ENCODE measurements around the gene TNIK. TPM values are rescaled to one million over a fixed set of nuclear protein-coding genes. Genes with fewer than 3 reads are reported as not detected.

The TNIK gene
- total RNA-seq, 1 experiment from 2014 or later: 22.4 TPM

GRCh38 chr3:171176244-171176933 lies 283.8 kb downstream of the TNIK start:
- Histone ChIP-seq H3K9me3 (no peaks in the 10 kb centered on the region), H3K4me3 (ENCODE audit: low read depth, low read length) (no peak overlapping the region), H3K4me1 (peaks cover 33% of the 10 kb centered on the region), H3K36me3 (ENCODE audit: control insufficient read depth, insufficient read depth, low read length) (no peaks in the 10 kb centered on the region), H3K27me3 (replicated peaks; ENCODE audit: control insufficient read depth, insufficient read depth, low read length) (no peaks in the 10 kb centered on the region)
- Mint-ChIP-seq H3K36me3 (ENCODE audit: insufficient read depth, unreplicated experiment) (peaks cover 5% of the 10 kb centered on the region), H3K4me1 (ENCODE audit: low read depth, unreplicated experiment) (peaks cover 22% of the 10 kb centered on the region), H3K9me3 (ENCODE audit: unreplicated experiment) (no peaks in the 10 kb centered on the region), H3K4me3 (ENCODE audit: unreplicated experiment) (no peak overlapping the region), H3K27me3 (ENCODE audit: insufficient read depth, unreplicated experiment) (no peaks in the 10 kb centered on the region), H3K27ac (ENCODE audit: unreplicated experiment) (no peak overlapping the region)
- POLR2A ChIA-PET: no interaction called here
- no TSS peak for BruUV-seq (replicated peaks)
- DNase-seq: no peak
- intact Hi-C loops (cut with micrococcal nuclease; ENCODE audit: unreplicated experiment): no loop called here
- no peak for TF ChIP-seq CTCF (IDR thresholded peaks at IDR 0.05; ENCODE audit: insufficient read depth in 1 of 2, low read depth in 1 of 2, low read length in 1 of 2, severe bottlenecking in 1 of 2, unreplicated experiment in 1 of 2)
- CTCF ChIA-PET: no interaction called here

GRCh38 chr3:171175741-171176234 lies 284.4 kb downstream of the TNIK start:
- Mint-ChIP-seq H3K4me1 (ENCODE audit: low read depth, unreplicated experiment) (peaks cover 27% of the 10 kb centered on the region), H3K27me3 (ENCODE audit: insufficient read depth, unreplicated experiment) (no peaks in the 10 kb centered on the region), H3K27ac (ENCODE audit: unreplicated experiment) (no peak overlapping the region), H3K36me3 (ENCODE audit: insufficient read depth, unreplicated experiment) (peaks cover 8% of the 10 kb centered on the region), H3K4me3 (ENCODE audit: unreplicated experiment) (no peak overlapping the region), H3K9me3 (ENCODE audit: unreplicated experiment) (no peaks in the 10 kb centered on the region)
- intact Hi-C loops (cut with micrococcal nuclease; ENCODE audit: unreplicated experiment): no loop called here
- H3K4me1 ChIP-seq: peaks cover 38% of the 10 kb centered on the region
- H3K4me3 ChIP-seq (ENCODE audit: low read depth, low read length): no peak overlapping the region
- DNase-seq: no peak
- ChIA-PET CTCF (no interaction called here), POLR2A (interaction anchor here (0.6 kb wide), 1 partner anchor 274 kb away, joined by 13 read pairs; no protein-coding TSS in a partner anchor)
- H3K9me3 ChIP-seq: no peaks in the 10 kb centered on the region
- no TSS peak for BruUV-seq (replicated peaks)
- no peaks in the 10 kb centered on the region for H3K27me3 ChIP-seq (replicated peaks; ENCODE audit: control insufficient read depth, insufficient read depth, low read length)
- H3K36me3 ChIP-seq (ENCODE audit: control insufficient read depth, insufficient read depth, low read length): no peaks in the 10 kb centered on the region
- TF ChIP-seq CTCF (IDR thresholded peaks at IDR 0.05; ENCODE audit: insufficient read depth in 1 of 2, low read depth in 1 of 2, low read length in 1 of 2, severe bottlenecking in 1 of 2, unreplicated experiment in 1 of 2): no peak

GRCh38 chr3:171173736-171174135 lies 286.5 kb downstream of the TNIK start:
- no peak overlapping the region for H3K4me3 ChIP-seq (ENCODE audit: low read depth, low read length)
- BruUV-seq (replicated peaks): no TSS peak
- peaks cover 8% of the 10 kb centered on the region for H3K36me3 Mint-ChIP-seq (ENCODE audit: insufficient read depth, unreplicated experiment)
- no peaks in the 10 kb centered on the region for H3K27me3 ChIP-seq (replicated peaks; ENCODE audit: control insufficient read depth, insufficient read depth, low read length)
- no peaks in the 10 kb centered on the region for H3K27me3 Mint-ChIP-seq (ENCODE audit: insufficient read depth, unreplicated experiment)
- intact Hi-C loops (cut with micrococcal nuclease; ENCODE audit: unreplicated experiment): no loop called here
- H3K4me3 Mint-ChIP-seq (ENCODE audit: unreplicated experiment): no peak overlapping the region
- peaks cover 54% of the 10 kb centered on the region for H3K4me1 ChIP-seq
- peaks cover 27% of the 10 kb centered on the region for H3K4me1 Mint-ChIP-seq (ENCODE audit: low read depth, unreplicated experiment)
- H3K9me3 Mint-ChIP-seq (ENCODE audit: unreplicated experiment): no peaks in the 10 kb centered on the region
- H3K27ac Mint-ChIP-seq (ENCODE audit: unreplicated experiment): no peak overlapping the region
- DNase-seq: no peak
- no peak for TF ChIP-seq CTCF (IDR thresholded peaks at IDR 0.05; ENCODE audit: insufficient read depth in 1 of 2, low read depth in 1 of 2, low read length in 1 of 2, severe bottlenecking in 1 of 2, unreplicated experiment in 1 of 2)
- no peaks in the 10 kb centered on the region for H3K9me3 ChIP-seq
- CTCF ChIA-PET: no interaction called here
- POLR2A ChIA-PET: no interaction called here
- no peaks in the 10 kb centered on the region for H3K36me3 ChIP-seq (ENCODE audit: control insufficient read depth, insufficient read depth, low read length)

Measured in Caco-2 (cell line).